IMR-90 (cell line): Measurements from ENCODE around the gene GDPD5.

Experiments
- CEBPB ChIP-seq: IDR thresholded peaks from 2 replicates; pipeline ENCODE4 v1.6.1; 2012; ENCODE audit warnings: low read depth, low read length, improper control_type of control experiment
- FOS ChIP-seq: fragments of 150-350 bp; IDR thresholded peaks from 2 replicates; pipeline ENCODE4 v1.6.1; 2016; ENCODE audit warnings: low read depth, low read length
- MAFK ChIP-seq: IDR thresholded peaks from 2 replicates; pipeline ENCODE4 v1.6.1; 2012; ENCODE audit warnings: low read depth, low read length, improper control_type of control experiment
- MAZ ChIP-seq: IDR thresholded peaks from 2 replicates; pipeline ENCODE4 v1.6.1; 2012; ENCODE audit warnings: low read depth, mild to moderate bottlenecking, low read length, improper control_type of control experiment, moderate library complexity, borderline replicate concordance
- MXI1 ChIP-seq: IDR thresholded peaks from 2 replicates; pipeline ENCODE4 v1.6.1; 2012; ENCODE audit warnings: low read depth, mild to moderate bottlenecking, low read length, moderate library complexity, borderline replicate concordance
- POLR2A ChIP-seq: IDR thresholded peaks from 2 replicates; pipeline ENCODE4 v1.6.1; 2012; ENCODE audit warnings: mild to moderate bottlenecking, low read depth, low read length
- RCOR1 ChIP-seq: IDR thresholded peaks from 2 replicates; pipeline ENCODE4 v1.6.1; 2012; ENCODE audit warnings: mild to moderate bottlenecking, low read length, improper control_type of control experiment; ENCODE audit not compliant: insufficient replicate concordance
- SMC3 ChIP-seq: fragments of 150-350 bp; IDR thresholded peaks from 2 replicates; pipeline ENCODE4 v1.6.1; 2016; ENCODE audit warnings: low read depth, mild to moderate bottlenecking, antibody characterized with exemption, low read length, moderate library complexity
- TF ChIP-seq, protein P1 (sequence below): conservative IDR thresholded peaks from 2 replicates; pipeline ENCODE4 v1.5.1; 2012; ENCODE audit warnings: mild to moderate bottlenecking, low read depth, low read length, improper control_type of control experiment

DNA sequence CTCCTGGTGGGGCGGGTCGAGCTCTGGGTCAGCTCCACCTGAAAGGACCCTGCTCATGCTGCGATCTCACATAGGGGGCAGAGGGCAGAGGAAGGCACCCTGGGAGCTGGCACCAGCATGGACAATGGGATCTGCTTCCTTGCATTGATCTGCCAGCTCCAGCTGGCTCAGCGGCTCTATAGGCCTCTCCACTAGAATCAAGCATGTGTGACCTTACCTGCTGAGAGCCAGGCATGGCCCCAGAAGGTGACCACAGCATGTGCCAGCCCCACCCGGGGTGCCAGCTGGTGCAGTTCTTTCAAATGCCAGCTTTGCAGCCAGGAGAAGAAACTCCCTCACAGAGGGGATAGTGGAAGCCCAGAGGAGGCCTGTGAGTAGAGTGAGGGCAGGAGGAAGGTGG is 70.8 kb downstream of the GDPD5 start:
- TF ChIP-seq, protein P1, sequence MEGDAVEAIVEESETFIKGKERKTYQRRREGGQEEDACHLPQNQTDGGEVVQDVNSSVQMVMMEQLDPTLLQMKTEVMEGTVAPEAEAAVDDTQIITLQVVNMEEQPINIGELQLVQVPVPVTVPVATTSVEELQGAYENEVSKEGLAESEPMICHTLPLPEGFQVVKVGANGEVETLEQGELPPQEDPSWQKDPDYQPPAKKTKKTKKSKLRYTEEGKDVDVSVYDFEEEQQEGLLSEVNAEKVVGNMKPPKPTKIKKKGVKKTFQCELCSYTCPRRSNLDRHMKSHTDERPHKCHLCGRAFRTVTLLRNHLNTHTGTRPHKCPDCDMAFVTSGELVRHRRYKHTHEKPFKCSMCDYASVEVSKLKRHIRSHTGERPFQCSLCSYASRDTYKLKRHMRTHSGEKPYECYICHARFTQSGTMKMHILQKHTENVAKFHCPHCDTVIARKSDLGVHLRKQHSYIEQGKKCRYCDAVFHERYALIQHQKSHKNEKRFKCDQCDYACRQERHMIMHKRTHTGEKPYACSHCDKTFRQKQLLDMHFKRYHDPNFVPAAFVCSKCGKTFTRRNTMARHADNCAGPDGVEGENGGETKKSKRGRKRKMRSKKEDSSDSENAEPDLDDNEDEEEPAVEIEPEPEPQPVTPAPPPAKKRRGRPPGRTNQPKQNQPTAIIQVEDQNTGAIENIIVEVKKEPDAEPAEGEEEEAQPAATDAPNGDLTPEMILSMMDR = no peak
- TF ChIP-seq FOS (no peak), CEBPB (no peak), POLR2A (no peak), MAFK (no peak), SMC3 (no peak), RCOR1 (no peak), MAZ (no peak), MXI1 (no peak)
